ENCODE data around the gene MAL.

MAL gene

DNA sequence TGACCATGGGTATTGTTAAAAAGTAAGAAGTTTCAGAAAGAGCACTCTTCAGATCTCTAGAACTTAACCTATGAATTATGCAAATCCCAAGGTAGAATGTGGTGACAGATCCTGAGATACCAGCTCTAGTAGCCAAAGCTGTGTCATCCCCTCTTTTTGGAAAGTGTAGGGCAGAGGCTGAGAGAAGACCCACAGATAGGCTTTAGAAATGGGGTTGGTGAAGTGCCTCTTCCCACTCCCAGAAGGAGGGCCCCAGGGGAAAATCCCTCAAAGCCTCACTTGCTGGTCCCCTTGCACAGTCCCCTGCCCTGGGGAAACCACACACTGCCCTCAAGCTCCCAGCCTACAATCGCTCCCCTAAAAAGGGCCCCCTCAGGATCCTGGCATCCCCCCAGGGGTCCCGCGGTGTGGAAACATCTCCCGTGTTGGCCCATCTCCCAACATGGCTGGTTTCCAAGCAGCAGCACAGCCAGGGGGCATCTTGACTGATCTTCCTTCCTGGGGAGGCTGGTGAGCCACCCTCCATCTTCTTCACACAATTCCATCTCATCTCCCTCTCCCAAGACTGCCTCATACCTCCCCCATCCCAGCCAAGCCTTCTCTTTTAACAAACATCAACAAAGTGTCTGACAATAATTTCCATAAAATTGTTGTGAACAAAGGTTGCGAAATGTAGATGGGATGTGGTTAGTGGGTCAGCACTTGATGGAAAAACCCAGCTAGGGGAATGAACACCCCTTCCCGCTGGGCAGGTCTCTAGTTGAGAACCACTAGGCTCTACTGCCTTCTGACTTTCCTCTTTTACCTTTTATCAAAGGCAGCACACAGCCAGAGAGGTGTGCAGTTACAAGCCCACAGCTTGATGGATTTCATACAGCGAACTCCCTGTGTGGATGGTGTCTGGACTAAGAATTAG lies 25.1 kb downstream of the MAL start:
- DNase-seq, result no peak

- no peak for DNase-seq
These were observed 26.1 kb downstream of the MAL start for GRCh38 chr2:95051626-95052025.

DNA sequence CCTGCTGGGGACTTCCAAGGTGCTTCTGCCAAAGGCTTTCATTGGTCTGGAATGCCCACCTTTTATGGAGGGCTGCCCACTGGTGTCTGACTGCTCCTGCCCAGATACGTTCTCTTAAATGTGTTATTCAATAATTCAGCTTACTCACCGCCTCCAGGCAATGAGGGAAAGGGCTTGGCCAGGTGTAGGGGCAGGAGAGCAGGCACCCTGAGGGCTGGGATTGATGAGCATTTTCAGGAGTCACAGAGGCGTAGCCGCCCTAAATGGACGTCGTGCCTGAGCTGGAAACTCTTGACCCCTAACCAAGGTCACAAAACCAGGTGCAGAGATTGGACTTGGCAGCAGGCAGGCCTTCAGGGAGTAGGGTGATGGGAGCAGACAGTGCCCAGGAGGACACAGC lies 26.8 kb downstream of the MAL start:
- DNase-seq, result no peak

DNA sequence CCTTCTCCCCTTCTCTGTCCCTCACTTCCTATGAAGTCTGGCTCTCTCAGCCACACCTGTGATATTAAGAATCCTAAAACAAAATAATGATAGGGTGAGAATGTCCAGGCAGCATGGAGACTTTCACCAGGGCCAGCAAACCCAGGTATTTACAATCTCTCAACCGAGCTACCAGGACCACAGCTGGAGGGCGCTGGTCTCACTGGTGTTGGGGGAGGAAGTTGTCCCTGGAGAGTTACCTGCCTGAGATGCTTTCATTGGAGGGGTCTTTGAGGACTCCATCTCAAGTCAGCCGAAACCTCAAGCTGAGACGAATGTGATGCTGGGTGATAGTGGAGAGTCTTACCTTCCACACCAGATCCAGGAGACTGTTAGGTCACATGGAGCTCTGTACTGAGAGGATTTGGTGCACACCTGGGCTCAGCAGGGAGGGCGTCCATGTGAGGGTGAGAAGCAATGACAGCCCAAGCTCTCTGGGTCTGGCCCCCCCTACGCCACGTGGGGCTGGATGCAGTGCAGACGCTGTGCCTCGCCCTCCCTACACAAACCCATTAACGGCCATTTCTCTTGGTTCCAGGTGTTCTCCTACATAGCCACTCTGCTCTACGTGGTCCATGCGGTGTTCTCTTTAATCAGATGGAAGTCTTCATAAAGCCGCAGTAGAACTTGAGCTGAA lies 27.4 kb downstream of the MAL start:
- no peak for DNase-seq

- DNase-seq, result no peak
These were observed 28.0 kb downstream of the MAL start for GRCh38 chr2:95053543-95053942.

DNA sequence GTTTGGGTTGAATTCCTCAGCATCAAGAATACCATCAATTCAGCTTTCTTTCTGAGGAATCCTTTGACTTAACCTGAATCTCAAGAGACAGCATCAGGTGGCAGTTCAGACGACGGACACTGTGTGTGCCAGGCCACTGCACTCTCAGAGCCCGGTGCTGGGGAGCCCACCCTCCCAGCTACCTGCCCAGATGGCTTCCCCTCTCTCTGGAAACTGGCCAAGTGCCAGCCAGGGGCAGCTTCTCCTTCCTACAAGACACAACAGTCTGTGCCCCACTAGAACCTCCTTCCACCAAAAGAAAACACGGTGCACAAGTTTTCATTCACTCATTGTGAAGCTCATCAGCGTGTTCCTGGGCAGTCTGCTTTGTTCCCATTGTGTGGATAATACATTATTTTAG lies 28.5 kb downstream of the MAL start:
- DNase-seq, result no peak

GRCh38 chr2:95055262-95055661 lies 29.8 kb downstream of the MAL start:
- no peak for DNase-seq

- no peak for DNase-seq
These were observed 30.5 kb downstream of the MAL start for GRCh38 chr2:95056044-95056443.

GRCh38 chr2:95056461-95057459 lies 31.3 kb downstream of the MAL start:
- DNase-seq, result no peak

- no peak for DNase-seq
These were observed 32.2 kb downstream of the MAL start for GRCh38 chr2:95057535-95058370.

GRCh38 chr2:95058466-95058988 lies 33.0 kb downstream of the MAL start:
- DNase-seq, result no peak

GRCh38 chr2:95058989-95059641 lies 33.6 kb downstream of the MAL start:
- DNase-seq, result no peak

GRCh38 chr2:95059656-95060370 lies 34.3 kb downstream of the MAL start:
- no peak for DNase-seq

- no peak for DNase-seq
These were observed 35.1 kb downstream of the MAL start for GRCh38 chr2:95060446-95061118.

GRCh38 chr2:95061119-95061512 lies 35.6 kb downstream of the MAL start:
- DNase-seq, result no peak

DNA sequence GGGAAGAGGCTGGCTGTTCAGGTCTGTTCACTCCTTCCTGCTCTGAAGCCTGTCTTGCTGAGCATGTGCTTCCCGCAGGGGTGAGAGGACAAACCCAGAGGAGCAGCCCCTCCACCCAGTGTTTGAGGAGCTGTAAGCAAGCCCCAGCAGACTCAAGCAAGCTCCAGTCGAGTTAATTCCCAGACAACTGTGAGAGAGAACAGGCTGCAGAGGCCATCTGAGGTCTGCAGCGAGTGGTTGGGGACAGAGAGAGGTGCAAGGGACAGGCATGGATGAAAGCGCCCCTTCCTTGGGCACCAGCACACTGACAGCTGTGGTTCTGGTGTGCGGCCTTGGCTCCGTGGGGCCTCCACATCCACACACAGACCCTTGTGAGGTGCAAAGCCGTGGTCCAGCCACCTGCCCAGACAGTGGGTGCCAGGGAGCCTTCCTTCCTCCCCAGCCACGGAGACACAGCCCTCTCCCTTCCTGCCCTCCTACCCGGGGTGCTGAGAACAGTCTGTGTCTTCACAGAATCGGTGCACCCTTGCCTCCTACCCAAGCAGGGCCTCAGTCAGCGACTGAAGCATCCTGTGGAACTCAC lies 36.2 kb downstream of the MAL start:
- DNase-seq, result no peak

- DNase-seq, result no peak
These were observed 37.0 kb downstream of the MAL start for GRCh38 chr2:95062242-95063085.

DNA sequence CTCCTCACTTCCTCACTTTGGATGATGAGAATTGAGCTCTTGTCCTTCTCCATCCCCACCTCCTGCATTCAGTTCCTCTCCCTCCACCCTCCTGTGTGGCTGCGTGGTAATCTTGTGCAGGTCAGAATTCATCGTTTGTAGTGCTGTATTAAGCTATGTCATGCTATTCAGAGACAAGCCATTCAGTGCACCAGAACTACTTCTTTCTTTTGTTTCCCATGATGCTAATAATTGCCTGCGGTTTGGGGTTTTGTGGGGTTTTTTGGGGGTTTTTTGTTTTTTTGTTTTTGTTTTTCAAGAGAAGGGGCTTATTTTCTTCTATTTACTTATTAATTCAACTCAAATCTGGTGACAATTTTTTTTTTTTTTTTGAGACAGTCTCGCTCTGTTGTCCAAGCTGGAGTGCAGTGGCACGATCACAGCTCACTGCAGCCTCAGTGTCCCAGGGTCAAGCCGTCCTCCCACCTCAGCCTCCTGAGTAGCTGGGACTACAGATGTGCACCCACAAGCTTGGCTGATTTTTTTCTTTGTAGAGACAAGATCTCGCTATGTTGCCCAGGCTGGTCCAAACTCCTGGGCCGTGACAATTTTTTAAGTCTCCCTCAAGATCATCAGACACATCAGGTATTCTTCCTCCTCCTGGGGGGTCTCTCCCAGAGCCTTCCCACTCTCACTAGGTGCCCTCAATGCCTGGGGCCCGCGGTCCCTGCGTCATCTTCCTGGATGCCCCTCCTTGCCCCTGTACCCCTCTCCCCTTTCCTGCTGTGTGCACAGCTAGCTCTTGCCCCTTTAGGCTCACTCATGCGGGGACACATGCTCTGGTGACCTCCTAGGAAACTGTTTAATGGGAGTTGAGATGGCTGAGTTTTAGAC lies 37.8 kb downstream of the MAL start:
- no peak for DNase-seq

Measured in KG1 (cell line).